HG02610 (cell line): ENCODE results near the gene C3orf70.

Experiments
- ATAC-seq: cut with Tn5 transposase; IDR thresholded peaks from one replicate; pipeline ENCODE4 v1.9.1; 2021; ENCODE audit warnings: mild to moderate bottlenecking, moderate library complexity; ENCODE audit not compliant: unreplicated experiment

C3orf70 gene

GRCh38 chr3:185058796-185059195 is 94.1 kb downstream of the C3orf70 start:
- no peak for ATAC-seq

GRCh38 chr3:185057829-185058228 is 95.0 kb downstream of the C3orf70 start:
- ATAC-seq: no peak

- no peak for ATAC-seq
These were observed 96.0 kb downstream of the C3orf70 start for GRCh38 chr3:185056908-185057307.

- ATAC-seq: no peak
These were observed 100.2 kb downstream of the C3orf70 start for GRCh38 chr3:185052631-185053030.

- no peak for ATAC-seq
These were observed 101.1 kb downstream of the C3orf70 start for GRCh38 chr3:185051801-185052200.

- no peak for ATAC-seq
These were observed 103.2 kb downstream of the C3orf70 start for GRCh38 chr3:185049710-185050109.

- ATAC-seq: no peak
These were observed 106.3 kb downstream of the C3orf70 start for GRCh38 chr3:185046603-185047002.

GRCh38 chr3:185046164-185046515 is 106.7 kb downstream of the C3orf70 start:
- no peak for ATAC-seq

- no peak for ATAC-seq
These were observed 110.4 kb downstream of the C3orf70 start for GRCh38 chr3:185042312-185043050.

GRCh38 chr3:185041540-185041939 is 111.3 kb downstream of the C3orf70 start:
- no peak for ATAC-seq

GRCh38 chr3:185040425-185040824 is 112.4 kb downstream of the C3orf70 start:
- no peak for ATAC-seq

- no peak for ATAC-seq
These were observed 115.1 kb downstream of the C3orf70 start for GRCh38 chr3:185037801-185038200.

- ATAC-seq: no peak
These were observed 121.9 kb downstream of the C3orf70 start for GRCh38 chr3:185030951-185031350.

- ATAC-seq: no peak
These were observed 122.5 kb downstream of the C3orf70 start for GRCh38 chr3:185030399-185030798.

- no peak for ATAC-seq
These were observed 123.8 kb downstream of the C3orf70 start for GRCh38 chr3:185029086-185029485.

GRCh38 chr3:185028121-185028520 is 124.7 kb downstream of the C3orf70 start:
- no peak for ATAC-seq
